Liver (tissue), 3 donors: ENCODE results near the gene TAF11L4.
"Not testable (repeated sequence)": the region's sequence is repeated elsewhere in the genome, so short reads cannot be mapped to it uniquely, and the experiment has no call there.

Source experiments
- EGR1 ChIP-seq, 2 donors: IDR thresholded peaks; 2 replicates each; pipeline ENCODE4 v1.6.1; 2016 to 2018; ENCODE audit warnings: antibody characterized with exemption in 2 of 2, low read depth in 2 of 2
- FOXA1 ChIP-seq: IDR thresholded peaks from 2 replicates; pipeline ENCODE4 v1.6.1; 2016; ENCODE audit warnings: antibody characterized with exemption
- GABPA ChIP-seq, 2 donors: IDR thresholded peaks in 1 of 2; conservative IDR thresholded peaks in 1 of 2; 2 replicates each; pipeline ENCODE4 v1.6.1; 2016; ENCODE audit warnings: antibody characterized with exemption in 2 of 2, mild to moderate bottlenecking in 1 of 2, moderate library complexity in 1 of 2
- NR2F2 ChIP-seq: IDR thresholded peaks from 2 replicates; pipeline ENCODE4 v1.6.1; 2016; ENCODE audit warnings: antibody characterized with exemption
- RAD21 ChIP-seq, 2 donors: IDR thresholded peaks; 2 replicates each; pipeline ENCODE4 v1.6.1; 2016; ENCODE audit warnings: antibody characterized with exemption in 2 of 2, mild to moderate bottlenecking in 2 of 2
- RXRA ChIP-seq, 2 donors: IDR thresholded peaks; 2 replicates each; pipeline ENCODE4 v1.6.1; 2017 to 2018; ENCODE audit warnings: antibody characterized with exemption in 2 of 2, mild to moderate bottlenecking in 1 of 2
- SP1 ChIP-seq: IDR thresholded peaks from 2 replicates; pipeline ENCODE4 v1.6.1; 2018; ENCODE audit warnings: antibody characterized with exemption, mild to moderate bottlenecking
- TAF1 ChIP-seq: conservative IDR thresholded peaks from 2 replicates; pipeline ENCODE4 v1.6.1; 2016; ENCODE audit warnings: antibody characterized with exemption, mild to moderate bottlenecking
- TF ChIP-seq, protein P1 (sequence below): fragments of 150-350 bp; IDR thresholded peaks from 2 replicates; pipeline ENCODE4 v1.5.1; 2017; ENCODE audit warnings: improper control_type of control experiment, low read depth, low read length; ENCODE audit not compliant: missing input control
- TF ChIP-seq, protein P2 (sequence below): IDR thresholded peaks from 2 replicates; pipeline ENCODE4 v1.6.1; 2016; ENCODE audit warnings: antibody characterized with exemption, mild to moderate bottlenecking
- TF ChIP-seq, protein P3 (sequence below): IDR thresholded peaks from 2 replicates; pipeline ENCODE4 v1.6.1; 2016; ENCODE audit warnings: antibody characterized with exemption
- TF ChIP-seq, protein P4 (sequence below): IDR thresholded peaks from 2 replicates; pipeline ENCODE4 v1.6.1; 2016; ENCODE audit warnings: antibody characterized with exemption
- TF ChIP-seq, protein P5 (sequence below): IDR thresholded peaks from 2 replicates; pipeline ENCODE4 v1.6.1; 2016; ENCODE audit warnings: antibody characterized with exemption
- donor health status: healthy.
- donor health status: healthy.

DNA sequence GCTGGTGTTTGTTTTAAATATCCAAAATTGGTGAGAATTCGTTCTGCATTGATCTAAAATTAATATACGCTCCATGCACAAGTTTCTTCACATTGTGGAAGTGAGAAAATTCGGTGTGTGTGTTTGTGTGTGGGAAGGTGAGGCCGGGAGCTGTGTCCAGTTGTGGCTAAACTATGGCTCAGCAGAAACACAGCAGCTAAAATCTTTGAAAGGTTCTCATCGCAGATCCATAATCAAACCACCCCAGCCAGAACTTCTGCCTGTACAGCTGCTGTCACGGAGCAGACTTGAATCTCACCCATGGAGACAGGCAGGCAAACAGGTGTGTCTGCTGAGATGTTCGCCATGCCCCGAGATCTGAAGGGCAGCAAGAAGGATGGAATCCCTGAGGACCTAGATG is 23.7 kb upstream of the TAF11L4 start, which contains the start of gene TAF11L2:
- not testable (repeated sequence) for TF ChIP-seq RAD21 (IDR thresholded peaks at IDR 0.05); GABPA (IDR thresholded peaks at IDR 0.05 in 1 of 2, conservative IDR thresholded peaks at IDR 0.05 in 1 of 2); NR2F2; EGR1 (IDR thresholded peaks at IDR 0.05; ENCODE audit: low read depth in 2 of 2); SP1; RXRA (IDR thresholded peaks at IDR 0.05); TAF1; FOXA1
- TF ChIP-seq, protein P1, sequence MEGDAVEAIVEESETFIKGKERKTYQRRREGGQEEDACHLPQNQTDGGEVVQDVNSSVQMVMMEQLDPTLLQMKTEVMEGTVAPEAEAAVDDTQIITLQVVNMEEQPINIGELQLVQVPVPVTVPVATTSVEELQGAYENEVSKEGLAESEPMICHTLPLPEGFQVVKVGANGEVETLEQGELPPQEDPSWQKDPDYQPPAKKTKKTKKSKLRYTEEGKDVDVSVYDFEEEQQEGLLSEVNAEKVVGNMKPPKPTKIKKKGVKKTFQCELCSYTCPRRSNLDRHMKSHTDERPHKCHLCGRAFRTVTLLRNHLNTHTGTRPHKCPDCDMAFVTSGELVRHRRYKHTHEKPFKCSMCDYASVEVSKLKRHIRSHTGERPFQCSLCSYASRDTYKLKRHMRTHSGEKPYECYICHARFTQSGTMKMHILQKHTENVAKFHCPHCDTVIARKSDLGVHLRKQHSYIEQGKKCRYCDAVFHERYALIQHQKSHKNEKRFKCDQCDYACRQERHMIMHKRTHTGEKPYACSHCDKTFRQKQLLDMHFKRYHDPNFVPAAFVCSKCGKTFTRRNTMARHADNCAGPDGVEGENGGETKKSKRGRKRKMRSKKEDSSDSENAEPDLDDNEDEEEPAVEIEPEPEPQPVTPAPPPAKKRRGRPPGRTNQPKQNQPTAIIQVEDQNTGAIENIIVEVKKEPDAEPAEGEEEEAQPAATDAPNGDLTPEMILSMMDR, result not testable (repeated sequence)
- TF ChIP-seq, protein P2, sequence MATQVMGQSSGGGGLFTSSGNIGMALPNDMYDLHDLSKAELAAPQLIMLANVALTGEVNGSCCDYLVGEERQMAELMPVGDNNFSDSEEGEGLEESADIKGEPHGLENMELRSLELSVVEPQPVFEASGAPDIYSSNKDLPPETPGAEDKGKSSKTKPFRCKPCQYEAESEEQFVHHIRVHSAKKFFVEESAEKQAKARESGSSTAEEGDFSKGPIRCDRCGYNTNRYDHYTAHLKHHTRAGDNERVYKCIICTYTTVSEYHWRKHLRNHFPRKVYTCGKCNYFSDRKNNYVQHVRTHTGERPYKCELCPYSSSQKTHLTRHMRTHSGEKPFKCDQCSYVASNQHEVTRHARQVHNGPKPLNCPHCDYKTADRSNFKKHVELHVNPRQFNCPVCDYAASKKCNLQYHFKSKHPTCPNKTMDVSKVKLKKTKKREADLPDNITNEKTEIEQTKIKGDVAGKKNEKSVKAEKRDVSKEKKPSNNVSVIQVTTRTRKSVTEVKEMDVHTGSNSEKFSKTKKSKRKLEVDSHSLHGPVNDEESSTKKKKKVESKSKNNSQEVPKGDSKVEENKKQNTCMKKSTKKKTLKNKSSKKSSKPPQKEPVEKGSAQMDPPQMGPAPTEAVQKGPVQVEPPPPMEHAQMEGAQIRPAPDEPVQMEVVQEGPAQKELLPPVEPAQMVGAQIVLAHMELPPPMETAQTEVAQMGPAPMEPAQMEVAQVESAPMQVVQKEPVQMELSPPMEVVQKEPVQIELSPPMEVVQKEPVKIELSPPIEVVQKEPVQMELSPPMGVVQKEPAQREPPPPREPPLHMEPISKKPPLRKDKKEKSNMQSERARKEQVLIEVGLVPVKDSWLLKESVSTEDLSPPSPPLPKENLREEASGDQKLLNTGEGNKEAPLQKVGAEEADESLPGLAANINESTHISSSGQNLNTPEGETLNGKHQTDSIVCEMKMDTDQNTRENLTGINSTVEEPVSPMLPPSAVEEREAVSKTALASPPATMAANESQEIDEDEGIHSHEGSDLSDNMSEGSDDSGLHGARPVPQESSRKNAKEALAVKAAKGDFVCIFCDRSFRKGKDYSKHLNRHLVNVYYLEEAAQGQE, result not testable (repeated sequence)
- TF ChIP-seq, protein P3, sequence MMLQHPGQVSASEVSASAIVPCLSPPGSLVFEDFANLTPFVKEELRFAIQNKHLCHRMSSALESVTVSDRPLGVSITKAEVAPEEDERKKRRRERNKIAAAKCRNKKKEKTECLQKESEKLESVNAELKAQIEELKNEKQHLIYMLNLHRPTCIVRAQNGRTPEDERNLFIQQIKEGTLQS, result not testable (repeated sequence)
- TF ChIP-seq, protein P4, sequence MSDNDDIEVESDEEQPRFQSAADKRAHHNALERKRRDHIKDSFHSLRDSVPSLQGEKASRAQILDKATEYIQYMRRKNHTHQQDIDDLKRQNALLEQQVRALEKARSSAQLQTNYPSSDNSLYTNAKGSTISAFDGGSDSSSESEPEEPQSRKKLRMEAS, result not testable (repeated sequence)
- TF ChIP-seq, protein P5, sequence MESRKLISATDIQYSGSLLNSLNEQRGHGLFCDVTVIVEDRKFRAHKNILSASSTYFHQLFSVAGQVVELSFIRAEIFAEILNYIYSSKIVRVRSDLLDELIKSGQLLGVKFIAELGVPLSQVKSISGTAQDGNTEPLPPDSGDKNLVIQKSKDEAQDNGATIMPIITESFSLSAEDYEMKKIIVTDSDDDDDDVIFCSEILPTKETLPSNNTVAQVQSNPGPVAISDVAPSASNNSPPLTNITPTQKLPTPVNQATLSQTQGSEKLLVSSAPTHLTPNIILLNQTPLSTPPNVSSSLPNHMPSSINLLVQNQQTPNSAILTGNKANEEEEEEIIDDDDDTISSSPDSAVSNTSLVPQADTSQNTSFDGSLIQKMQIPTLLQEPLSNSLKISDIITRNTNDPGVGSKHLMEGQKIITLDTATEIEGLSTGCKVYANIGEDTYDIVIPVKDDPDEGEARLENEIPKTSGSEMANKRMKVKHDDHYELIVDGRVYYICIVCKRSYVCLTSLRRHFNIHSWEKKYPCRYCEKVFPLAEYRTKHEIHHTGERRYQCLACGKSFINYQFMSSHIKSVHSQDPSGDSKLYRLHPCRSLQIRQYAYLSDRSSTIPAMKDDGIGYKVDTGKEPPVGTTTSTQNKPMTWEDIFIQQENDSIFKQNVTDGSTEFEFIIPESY, result not testable (repeated sequence)
